SJSA1 (cell line): ENCODE measurements around the gene LGALS7B. TPM values are rescaled to one million over a fixed set of nuclear protein-coding genes. Genes with fewer than 3 reads are reported as not detected.
"Not testable (repeated sequence)": the region's sequence is repeated elsewhere in the genome, so short reads cannot be mapped to it uniquely, and the experiment has no call there.

Experiments used
- DNase-seq, 2 experiments: peaks; one replicate each; pipeline ENCODE4 v3.0.0-alpha.2; 2015 to 2020; ENCODE audit warnings: low spot score in 2 of 2, low read depth in 1 of 2
- H3K27ac ChIP-seq: fragments of 250-450 bp; sonication (Bioruptor Pico); 2 replicates; pipeline ENCODE4 v1.5.1; 2020; ENCODE audit warnings: mild to moderate bottlenecking, moderate library complexity
- H3K27me3 ChIP-seq: fragments of 250-450 bp; sonication (Bioruptor Pico); replicated peaks from 2 replicates; pipeline ENCODE4 v1.5.1; 2020; ENCODE audit warnings: mild to moderate bottlenecking, moderate library complexity
- H3K36me3 ChIP-seq: fragments of 250-450 bp; sonication (Bioruptor Pico); 2 replicates; pipeline ENCODE4 v1.5.1; 2020; ENCODE audit warnings: mild to moderate bottlenecking
- H3K4me1 ChIP-seq: fragments of 250-450 bp; sonication (Bioruptor Pico); replicated peaks from 2 replicates; pipeline ENCODE4 v1.6.1; 2021; ENCODE audit warnings: mild to moderate bottlenecking
- H3K4me3 ChIP-seq: fragments of 250-450 bp; sonication (Bioruptor Pico); 2 replicates; pipeline ENCODE4 v1.5.1; 2020; ENCODE audit warnings: mild to moderate bottlenecking
- H3K9me3 ChIP-seq: fragments of 250-450 bp; sonication (Bioruptor Pico); replicated peaks from 2 replicates; pipeline ENCODE4 v1.5.1; 2020; ENCODE audit warnings: mild to moderate bottlenecking
- total RNA-seq: library from RNA; depleted of rRNA; stranded (reverse); fragments of >200 nt; shearing (Covaris generic); gene quantifications from 2 replicates; pipeline ENCODE4 v1.2.3, GENCODE V29; 2014

The LGALS7B gene
- total RNA-seq, 1 experiment from 2014 or later, result not detected

DNA sequence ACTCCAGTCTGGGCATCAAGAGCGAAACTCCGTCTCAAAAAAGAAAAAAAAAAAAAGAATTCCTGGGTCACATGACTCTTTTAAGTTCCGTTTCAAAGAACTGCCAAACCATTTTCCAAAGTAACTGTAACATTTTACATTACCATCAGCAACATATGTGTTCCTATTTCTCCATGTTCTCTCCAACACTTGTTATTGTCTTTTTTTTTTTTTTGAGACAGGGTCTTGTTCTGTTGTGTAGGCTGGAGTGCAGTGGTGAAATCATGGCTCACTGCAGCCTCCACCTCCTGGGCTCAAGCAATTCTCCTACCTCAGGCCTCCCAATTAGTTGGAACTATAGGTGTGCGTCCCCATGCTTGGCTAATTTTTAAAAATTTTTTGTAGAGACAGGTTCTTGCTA lies 6.5 kb downstream of the LGALS7B start:
- peaks cover 23% of the 10 kb centered on the region for H3K4me1 ChIP-seq
- H3K27ac ChIP-seq, result no peak overlapping the region
- H3K9me3 ChIP-seq, result no peaks in the 10 kb centered on the region
- no peaks in the 10 kb centered on the region for H3K36me3 ChIP-seq
- no peaks in the 10 kb centered on the region for H3K27me3 ChIP-seq
- DNase-seq, result no peak
- H3K4me3 ChIP-seq, result no peak overlapping the region

DNA sequence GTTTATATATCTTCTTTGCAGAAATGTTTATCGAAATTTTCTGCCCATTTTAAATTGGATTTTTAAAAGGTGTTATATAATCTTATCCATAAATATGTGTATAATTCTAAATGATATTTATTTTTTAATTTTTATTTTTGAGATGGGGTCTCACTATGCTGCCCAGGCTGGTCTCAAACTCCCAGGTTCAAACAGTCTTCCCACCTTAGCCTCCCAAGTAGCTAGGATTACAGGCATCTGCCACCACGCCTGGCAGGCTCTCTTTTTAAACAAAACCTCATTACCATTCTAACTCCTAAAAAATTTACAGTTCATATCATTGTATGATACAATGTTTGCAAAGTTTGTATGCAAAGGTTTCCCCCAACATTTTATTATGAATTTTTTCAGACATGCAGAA lies 7.2 kb downstream of the LGALS7B start:
- Histone ChIP-seq H3K4me3 (no peak overlapping the region), H3K36me3 (no peaks in the 10 kb centered on the region), H3K4me1 (peaks cover 23% of the 10 kb centered on the region), H3K27me3 (no peaks in the 10 kb centered on the region), H3K27ac (no peak overlapping the region), H3K9me3 (no peaks in the 10 kb centered on the region)
- DNase-seq, result no peak

DNA sequence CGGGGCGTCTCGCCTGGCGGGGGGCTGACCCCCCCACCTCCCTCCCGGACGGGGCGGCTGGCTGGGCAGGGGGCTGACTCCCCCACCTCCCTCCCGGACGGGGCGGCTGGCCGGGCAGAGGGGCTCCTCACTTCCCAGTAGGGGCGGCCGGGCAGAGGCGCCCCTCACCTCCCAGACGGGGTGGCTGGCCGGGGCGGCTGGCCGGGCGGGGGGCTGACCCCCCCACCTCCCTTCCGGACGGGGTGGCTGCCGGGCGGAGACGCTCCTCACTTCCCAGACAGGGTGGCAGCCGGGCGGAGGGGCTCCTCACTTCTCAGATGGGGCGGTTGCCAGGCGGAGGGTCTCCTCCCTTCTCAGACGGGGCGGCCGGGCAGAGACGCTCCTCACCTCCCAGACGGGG lies 8.8 kb downstream of the LGALS7B start:
- DNase-seq, H3K36me3 ChIP-seq, H3K4me3 ChIP-seq, H3K9me3 ChIP-seq, H3K27ac ChIP-seq, H3K27me3 ChIP-seq: not testable (repeated sequence)
- peaks cover 22% of the 10 kb centered on the region for H3K4me1 ChIP-seq

DNA sequence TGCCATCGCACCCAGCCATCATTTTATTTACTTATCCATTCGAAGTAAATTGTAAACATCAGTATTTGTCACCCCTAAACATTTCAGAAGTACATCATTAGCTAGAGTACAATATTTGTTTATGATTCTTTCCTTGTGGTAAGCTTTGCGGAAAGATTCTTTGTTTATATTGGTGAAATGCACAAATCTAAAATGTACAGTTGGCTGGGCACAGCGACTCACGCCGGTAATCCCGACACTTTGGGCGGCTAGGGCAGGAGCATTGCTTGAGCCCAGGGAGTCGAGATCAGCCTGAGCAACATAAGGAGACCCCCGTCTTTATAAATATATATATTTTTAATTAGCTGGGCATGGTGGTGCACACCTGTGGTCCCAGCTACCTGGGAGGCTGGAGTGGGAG lies 10.1 kb downstream of the LGALS7B start:
- DNase-seq, result peak in 1 of 2 experiments; percentile 46
- H3K9me3 ChIP-seq, result no peaks in the 10 kb centered on the region
- H3K36me3 ChIP-seq, result no peaks in the 10 kb centered on the region
- no peak overlapping the region for H3K4me3 ChIP-seq
- peak overlapping the region; percentile 16 for H3K27ac ChIP-seq
- H3K27me3 ChIP-seq, result no peaks in the 10 kb centered on the region
- H3K4me1 ChIP-seq, result peaks cover 15% of the 10 kb centered on the region

DNA sequence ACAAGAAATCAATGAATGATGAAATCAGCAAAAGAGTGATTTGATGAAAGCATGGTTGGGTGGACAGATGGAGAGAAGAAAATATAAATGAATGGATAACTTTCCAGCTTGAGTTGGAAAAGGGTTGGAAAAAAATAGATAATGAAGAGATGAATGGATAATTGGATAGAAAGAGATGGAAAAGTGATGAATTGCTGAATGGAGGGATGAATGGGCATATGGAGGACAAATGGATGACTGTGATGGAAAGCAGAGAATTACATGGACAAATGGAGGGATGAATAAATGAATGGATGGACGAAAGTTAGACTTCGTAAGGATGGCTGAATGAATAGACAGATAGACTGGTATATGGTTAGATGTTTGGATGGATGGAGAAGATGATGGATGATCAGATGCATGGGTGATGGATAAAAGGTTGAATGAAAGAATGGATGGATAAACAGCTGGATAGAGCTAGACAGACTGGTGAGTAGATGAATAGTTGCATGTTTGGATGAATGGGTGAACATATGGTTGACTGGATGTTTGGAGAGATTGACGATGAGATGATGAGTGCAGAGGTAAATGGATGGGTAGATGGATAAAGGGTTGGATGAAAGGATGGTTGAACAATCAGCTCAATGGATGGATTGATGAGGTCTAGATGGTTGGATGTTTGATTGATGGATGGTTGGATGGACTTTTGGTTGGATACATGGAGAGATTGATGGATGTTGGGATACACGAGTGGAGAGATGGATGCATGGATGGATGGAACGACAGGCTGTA lies 11.8 kb downstream of the LGALS7B start:
- Histone ChIP-seq H3K36me3 (no peaks in the 10 kb centered on the region), H3K27me3 (no peaks in the 10 kb centered on the region), H3K27ac (no peak overlapping the region), H3K4me1 (peaks cover 15% of the 10 kb centered on the region), H3K9me3 (no peaks in the 10 kb centered on the region), H3K4me3 (no peak overlapping the region)
- DNase-seq, result no peak

DNA sequence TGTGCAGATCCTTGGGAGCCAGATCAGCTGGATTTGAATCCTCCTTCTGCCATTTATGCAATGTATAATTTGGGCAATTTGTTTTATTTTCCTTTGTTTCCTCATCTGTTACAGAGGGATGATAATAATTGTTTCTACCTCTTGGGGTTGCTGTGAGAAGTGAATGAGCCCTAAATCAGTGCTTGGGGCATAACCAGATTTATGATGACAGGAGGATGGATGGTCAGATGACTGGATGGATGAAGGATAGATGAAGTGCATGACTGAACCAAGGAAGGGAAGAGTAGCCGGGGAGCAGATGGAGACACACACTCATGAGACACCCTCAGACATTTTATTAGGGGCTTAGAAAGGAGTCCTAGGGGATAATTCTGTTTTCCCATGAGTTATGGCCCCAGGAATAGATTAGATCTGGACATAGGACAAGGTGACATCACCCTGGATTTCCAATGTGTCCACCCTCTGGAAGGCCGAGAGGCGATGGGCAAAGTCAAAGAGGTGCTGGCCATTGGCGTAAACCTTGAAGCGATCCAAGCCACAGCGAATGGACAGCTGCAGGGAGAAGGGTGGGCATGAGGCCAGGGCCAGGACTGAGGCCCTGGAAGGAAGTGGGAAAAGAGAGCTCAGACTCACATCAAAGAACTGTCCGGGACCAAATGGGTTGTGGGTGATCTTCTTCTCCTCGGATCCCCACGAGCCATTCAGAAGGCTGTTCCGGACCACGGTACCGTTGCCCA lies 12.5 kb downstream of the LGALS7B start:
- no peaks in the 10 kb centered on the region for H3K9me3 ChIP-seq
- H3K4me1 ChIP-seq, result peaks cover 15% of the 10 kb centered on the region
- no peak overlapping the region for H3K27ac ChIP-seq
- no peaks in the 10 kb centered on the region for H3K36me3 ChIP-seq
- no peaks in the 10 kb centered on the region for H3K27me3 ChIP-seq
- DNase-seq, result no peak
- H3K4me3 ChIP-seq, result no peak overlapping the region

DNA sequence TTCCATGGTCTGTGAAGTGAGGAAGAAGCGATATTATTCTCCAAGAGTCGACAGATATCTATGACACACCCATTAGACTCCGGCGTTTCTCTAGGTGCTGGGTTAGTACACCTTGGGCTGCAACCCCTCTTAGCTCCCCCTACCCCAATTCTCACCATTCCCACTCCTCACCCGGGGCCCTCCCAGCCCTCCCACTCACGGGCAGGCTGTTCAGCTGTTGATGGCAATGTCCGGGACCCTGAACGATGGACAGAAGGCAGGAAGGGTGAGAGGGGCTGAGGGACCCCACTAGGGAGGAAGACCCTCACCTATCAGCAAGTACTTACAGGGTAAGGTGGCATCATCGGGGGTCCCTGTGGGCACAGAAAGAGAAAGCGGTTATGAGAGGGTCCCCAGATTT lies 14.5 kb downstream of the LGALS7B start:
- no peak overlapping the region for H3K27ac ChIP-seq
- H3K27me3 ChIP-seq, result no peaks in the 10 kb centered on the region
- no peak for DNase-seq
- no peak overlapping the region for H3K4me3 ChIP-seq
- H3K36me3 ChIP-seq, result no peaks in the 10 kb centered on the region
- H3K4me1 ChIP-seq, result peaks cover 15% of the 10 kb centered on the region
- H3K9me3 ChIP-seq, result no peaks in the 10 kb centered on the region

DNA sequence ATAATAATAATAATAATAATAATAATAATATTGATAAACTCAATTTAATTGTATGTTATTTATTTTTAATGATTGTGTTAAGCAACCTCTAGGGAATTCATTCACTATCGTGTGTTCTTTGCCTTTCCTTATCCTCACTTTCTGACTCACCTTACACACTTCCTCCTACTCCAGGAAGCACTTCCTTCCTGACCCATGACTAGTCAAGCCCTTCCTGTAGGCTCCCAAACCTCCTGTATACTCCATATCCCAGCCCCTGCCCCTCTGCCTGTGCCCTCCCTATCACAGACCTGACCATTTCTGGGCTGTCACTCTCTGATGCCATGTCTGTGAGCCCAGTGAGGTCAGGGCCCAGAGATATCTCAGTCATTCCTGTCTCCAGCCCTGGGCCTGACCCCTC lies 16.2 kb downstream of the LGALS7B start:
- Histone ChIP-seq H3K4me1 (no peaks in the 10 kb centered on the region; the same call in 1 of the 2 replicates), H3K4me3 (no peak overlapping the region), H3K27ac (no peak overlapping the region), H3K36me3 (no peaks in the 10 kb centered on the region), H3K9me3 (no peaks in the 10 kb centered on the region), H3K27me3 (no peaks in the 10 kb centered on the region)
- DNase-seq, result no peak

DNA sequence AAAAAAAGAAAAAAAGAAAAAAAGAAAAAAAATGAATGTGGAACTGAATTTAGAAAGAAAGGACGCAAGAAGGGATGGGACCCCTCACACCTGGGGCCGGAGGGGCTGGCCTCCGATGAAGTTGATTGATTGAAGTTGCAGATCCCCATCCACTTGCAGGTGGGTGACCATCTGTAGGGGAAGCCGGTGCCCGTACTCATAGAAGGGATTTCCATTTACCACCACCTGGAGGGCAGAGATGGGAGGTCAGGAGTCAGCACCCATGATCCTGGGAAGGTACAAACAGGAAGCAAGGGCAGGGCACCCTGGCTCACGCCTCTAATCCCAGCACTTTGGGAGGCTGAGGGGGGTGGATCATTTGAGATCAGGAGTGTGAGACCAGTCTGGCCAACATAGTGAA lies 17.4 kb downstream of the LGALS7B start:
- no peaks in the 10 kb centered on the region for H3K36me3 ChIP-seq
- H3K27me3 ChIP-seq, result no peaks in the 10 kb centered on the region
- H3K9me3 ChIP-seq, result no peaks in the 10 kb centered on the region
- DNase-seq, result no peak
- no peaks in the 10 kb centered on the region for H3K4me1 ChIP-seq
- no peak overlapping the region for H3K4me3 ChIP-seq
- H3K27ac ChIP-seq, result no peak overlapping the region

DNA sequence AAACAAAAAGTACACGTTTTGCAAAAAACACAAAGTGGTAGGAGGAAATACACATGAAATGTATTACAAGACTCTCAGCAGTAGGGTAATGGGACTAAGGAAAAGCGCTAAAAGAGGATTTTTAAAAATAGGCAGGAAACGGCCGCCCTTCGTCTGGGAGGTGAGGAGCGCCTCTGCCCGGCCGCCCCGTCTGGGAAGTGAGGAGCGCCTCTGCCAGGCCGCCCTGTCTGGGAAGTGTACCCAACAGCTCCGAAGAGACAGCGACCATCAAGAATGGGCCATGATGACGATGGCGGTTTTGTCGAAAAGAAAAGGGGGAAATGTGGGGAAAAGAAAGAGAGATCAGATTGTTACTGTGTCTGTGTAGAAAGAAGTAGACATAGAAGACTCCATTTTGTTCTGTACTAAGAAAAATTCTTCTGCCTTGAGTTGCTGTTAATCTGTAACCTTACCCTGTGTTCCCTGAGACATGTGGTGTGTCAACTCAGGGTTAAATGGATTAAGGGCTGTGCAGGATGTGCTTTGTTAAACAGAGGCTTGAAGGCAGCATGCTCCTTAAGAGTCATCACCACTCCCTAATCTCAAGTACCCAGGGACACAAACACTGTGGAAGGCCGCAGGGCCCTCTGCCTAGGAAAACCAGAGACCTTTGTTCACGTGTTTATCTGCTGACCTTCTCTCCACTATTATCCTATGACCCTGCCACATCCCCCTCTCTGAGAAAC lies 18.5 kb downstream of the LGALS7B start:
- DNase-seq, result not testable (repeated sequence)

DNA sequence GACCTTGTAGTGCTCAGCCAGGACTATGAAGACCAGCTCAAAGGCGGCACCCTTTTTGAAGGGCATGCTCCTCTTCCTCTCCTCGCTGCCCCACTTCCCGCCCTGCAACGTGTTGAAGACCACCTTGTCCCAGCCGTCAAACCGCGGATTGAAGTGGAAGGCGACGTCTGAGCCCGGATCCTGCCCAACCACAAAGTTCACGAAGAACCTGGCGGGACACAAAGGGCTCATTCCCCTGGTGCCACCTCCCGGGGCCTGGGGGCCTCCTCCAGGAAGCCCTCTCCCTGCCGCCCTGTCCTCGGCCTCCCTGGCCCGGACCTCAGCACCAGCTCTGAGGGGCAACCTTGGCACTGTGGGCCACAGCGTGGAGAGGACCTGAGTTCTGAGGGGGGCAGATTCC lies 19.7 kb downstream of the LGALS7B start:
- Histone ChIP-seq H3K27ac (no peak overlapping the region), H3K4me3 (no peak overlapping the region), H3K9me3 (no peaks in the 10 kb centered on the region), H3K27me3 (no peaks in the 10 kb centered on the region), H3K36me3 (no peaks in the 10 kb centered on the region), H3K4me1 (no peaks in the 10 kb centered on the region)
- DNase-seq, result peak in 1 of 2 experiments; percentile 35

More for the DNA sequence above, 18.5 kb downstream of the LGALS7B start:
- not testable (repeated sequence) for H3K9me3 ChIP-seq, H3K27ac ChIP-seq, H3K4me1 ChIP-seq, H3K27me3 ChIP-seq, H3K36me3 ChIP-seq, H3K4me3 ChIP-seq

DNA sequence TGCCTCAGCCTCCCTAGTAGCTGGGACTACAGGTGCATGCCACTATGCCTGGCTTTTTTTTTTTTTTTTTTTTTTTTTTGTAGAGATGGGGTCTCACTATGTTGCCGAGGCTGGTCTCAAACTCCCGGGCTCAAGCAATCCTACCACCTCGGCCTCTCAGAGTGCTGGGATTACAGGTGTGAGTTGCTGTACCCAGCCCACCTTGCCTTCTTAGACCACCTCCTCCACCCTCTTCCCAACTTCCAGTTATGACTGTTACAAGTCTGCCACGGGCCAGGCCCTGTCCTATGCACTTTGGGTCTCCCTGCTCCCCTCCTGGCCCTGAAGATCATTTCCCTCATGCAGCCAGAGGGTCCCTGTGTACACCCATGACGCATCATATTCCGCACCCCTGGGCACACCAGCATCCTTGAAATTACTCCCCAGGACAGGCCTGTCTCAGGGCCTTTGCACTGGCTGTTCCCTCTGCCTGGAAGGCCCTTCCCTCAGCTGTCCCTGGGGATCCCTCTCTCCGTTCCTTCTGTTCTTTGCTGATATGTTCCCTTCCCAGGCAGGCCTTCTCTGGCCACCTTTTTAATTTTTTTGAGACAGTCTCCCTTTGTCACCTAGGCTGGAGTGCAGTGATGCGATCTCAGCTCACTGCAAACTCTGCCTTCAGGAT lies 20.7 kb downstream of the LGALS7B start:
- Histone ChIP-seq H3K9me3 (no peaks in the 10 kb centered on the region), H3K27ac (no peak overlapping the region), H3K4me3 (no peak overlapping the region), H3K4me1 (no peaks in the 10 kb centered on the region), H3K36me3 (no peaks in the 10 kb centered on the region), H3K27me3 (no peaks in the 10 kb centered on the region)
- no peak for DNase-seq

DNA sequence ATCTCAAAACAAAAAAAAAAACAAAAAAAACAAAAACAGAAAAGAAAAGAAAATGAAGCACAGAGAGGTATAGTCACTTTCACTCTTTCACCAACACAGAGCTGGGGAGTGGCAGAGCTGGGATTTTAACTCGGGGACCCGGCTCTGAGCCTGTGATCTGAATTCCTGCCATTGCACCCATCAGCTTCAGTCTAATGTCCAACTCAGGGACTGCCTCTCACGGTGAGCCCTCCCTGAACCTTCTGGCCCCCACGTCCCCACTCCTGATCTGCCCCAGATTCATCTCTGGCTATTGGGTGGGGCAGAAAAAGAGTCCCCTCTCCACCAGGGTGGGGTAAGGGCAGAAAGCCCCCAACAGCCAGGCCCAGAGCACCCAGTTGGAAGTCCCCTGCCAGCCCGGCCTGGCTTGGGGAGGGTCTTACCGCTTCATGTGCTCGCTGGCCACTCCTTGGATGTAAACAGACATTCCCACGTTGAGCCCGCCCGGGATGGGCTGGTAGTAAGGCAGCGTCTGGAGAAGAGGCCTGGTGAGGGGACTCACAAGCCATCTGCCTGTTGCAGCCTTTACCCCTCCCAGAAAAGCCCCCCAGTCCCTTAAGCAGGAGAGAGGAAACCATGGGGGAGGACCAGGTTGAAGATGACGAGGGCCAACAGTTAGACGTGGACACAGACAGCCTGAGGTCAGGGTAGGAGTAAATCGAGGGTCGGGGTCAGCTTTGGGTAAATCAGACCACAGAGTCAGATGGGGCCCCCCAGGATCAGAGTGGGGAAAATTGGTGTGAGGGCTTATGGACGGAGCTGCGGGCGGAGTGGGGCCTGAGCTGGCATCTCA lies 23.2 kb downstream of the LGALS7B start:
- Histone ChIP-seq H3K4me1 (no peaks in the 10 kb centered on the region), H3K4me3 (no peak overlapping the region), H3K36me3 (peaks cover 17% of the 10 kb centered on the region), H3K9me3 (no peaks in the 10 kb centered on the region), H3K27me3 (no peaks in the 10 kb centered on the region), H3K27ac (no peak overlapping the region)
- DNase-seq, result peak in 1 of 2 experiments; percentile 39
